Activated CD4-positive, alpha-beta T cell treated with anti-CD3 and anti-CD28 coated beads, Interleukin-2, amount 50 U/mL, for 24 hours (primary cell): ENCODE measurements around the gene UQCR11.
A peak's percentile ranks its signal among the peaks of the same experiment; 100 is the strongest.

Experiments used
- DNase-seq, 2 donors: peaks; one replicate each; pipeline ENCODE4 v3.0.0-alpha.2; 2020; ENCODE audit warnings: low read depth in 1 of 2, low spot score in 1 of 2

UQCR11 gene

GRCh38 chr19:1592024-1592754 is 13.1 kb downstream of the UQCR11 start:
- DNase-seq: peak; percentile 69 to 78

- DNase-seq: no peak
Measured at GRCh38 chr19:1591421-1592023, 13.7 kb downstream of the UQCR11 start.

- DNase-seq: peak in 1 of 2 donors; percentile 17
Measured at GRCh38 chr19:1590641-1591397, 14.4 kb downstream of the UQCR11 start.

- DNase-seq: no peak
Measured at GRCh38 chr19:1587872-1588271, 17.4 kb downstream of the UQCR11 start.

GRCh38 chr19:1585243-1585580 is 20.1 kb downstream of the UQCR11 start:
- no peak for DNase-seq

GRCh38 chr19:1584500-1585242 is 20.6 kb downstream of the UQCR11 start:
- no peak for DNase-seq

GRCh38 chr19:1582201-1582600 is 23.1 kb downstream of the UQCR11 start:
- no peak for DNase-seq

GRCh38 chr19:1580957-1581356 is 24.3 kb downstream of the UQCR11 start:
- DNase-seq: no peak

GRCh38 chr19:1580382-1580781 is 24.9 kb downstream of the UQCR11 start:
- no peak for DNase-seq

GRCh38 chr19:1579222-1579621 is 26.0 kb downstream of the UQCR11 start:
- no peak for DNase-seq

GRCh38 chr19:1577929-1578618 is 27.2 kb downstream of the UQCR11 start:
- no peak for DNase-seq

GRCh38 chr19:1577090-1577928 is 28.0 kb downstream of the UQCR11 start:
- DNase-seq: no peak

GRCh38 chr19:1576242-1577089 is 28.8 kb downstream of the UQCR11 start:
- no peak for DNase-seq

GRCh38 chr19:1575323-1576241 is 29.7 kb downstream of the UQCR11 start:
- DNase-seq: no peak

- no peak for DNase-seq
Measured at GRCh38 chr19:1574354-1575136, 30.7 kb downstream of the UQCR11 start.

- no peak for DNase-seq
Measured at GRCh38 chr19:1572795-1573194, 32.5 kb downstream of the UQCR11 start.

- no peak for DNase-seq
Measured at GRCh38 chr19:1571358-1571757, 33.9 kb downstream of the UQCR11 start.
